Measurements from ENCODE around the gene TMEM51.

TMEM51 gene

DNA sequence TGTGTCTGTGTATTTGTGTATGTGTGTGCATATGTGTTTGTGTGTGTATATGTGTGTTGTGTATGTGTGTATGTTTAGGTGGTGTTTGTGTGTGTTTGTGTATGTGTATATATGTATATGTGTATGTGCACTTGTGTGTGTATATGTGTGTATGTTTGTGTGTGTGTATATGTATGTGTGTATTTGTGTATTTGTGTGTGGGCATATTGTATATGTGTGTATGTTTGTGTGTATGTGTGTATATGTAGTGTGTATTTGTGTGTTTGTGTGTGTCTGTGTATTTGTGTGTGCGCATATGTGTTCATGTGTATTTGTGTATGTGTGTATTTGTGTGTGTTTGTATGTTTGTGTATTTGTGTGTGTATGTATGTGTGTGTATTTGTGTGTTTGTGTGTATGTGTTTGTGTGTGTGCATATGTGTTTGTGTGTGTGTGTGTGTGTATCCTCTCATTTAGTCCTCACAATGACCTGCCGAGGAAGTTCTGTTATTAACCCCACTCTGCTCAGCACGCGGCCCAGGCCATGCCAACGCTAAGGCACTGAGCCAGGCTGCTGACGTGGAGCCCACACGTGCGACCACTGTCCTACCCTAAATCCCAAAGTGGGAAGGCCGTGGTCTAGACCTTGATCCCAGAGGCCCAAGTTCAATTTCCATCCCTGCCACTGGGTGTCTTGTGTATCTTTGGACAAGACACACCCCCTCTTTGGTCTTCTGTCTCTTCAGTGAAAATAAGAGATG lies 43.2 kb upstream of the TMEM51 start:
- no peak for DNase-seq (ENCODE audit: low read depth)
- TF ChIP-seq, protein P1, sequence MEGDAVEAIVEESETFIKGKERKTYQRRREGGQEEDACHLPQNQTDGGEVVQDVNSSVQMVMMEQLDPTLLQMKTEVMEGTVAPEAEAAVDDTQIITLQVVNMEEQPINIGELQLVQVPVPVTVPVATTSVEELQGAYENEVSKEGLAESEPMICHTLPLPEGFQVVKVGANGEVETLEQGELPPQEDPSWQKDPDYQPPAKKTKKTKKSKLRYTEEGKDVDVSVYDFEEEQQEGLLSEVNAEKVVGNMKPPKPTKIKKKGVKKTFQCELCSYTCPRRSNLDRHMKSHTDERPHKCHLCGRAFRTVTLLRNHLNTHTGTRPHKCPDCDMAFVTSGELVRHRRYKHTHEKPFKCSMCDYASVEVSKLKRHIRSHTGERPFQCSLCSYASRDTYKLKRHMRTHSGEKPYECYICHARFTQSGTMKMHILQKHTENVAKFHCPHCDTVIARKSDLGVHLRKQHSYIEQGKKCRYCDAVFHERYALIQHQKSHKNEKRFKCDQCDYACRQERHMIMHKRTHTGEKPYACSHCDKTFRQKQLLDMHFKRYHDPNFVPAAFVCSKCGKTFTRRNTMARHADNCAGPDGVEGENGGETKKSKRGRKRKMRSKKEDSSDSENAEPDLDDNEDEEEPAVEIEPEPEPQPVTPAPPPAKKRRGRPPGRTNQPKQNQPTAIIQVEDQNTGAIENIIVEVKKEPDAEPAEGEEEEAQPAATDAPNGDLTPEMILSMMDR (IDR thresholded peaks at IDR 0.05; ENCODE audit: insufficient read depth, low read depth, low read length, missing control alignments): no peak
- no peak overlapping the region for H3K4me3 ChIP-seq (ENCODE audit: low read depth, low read length)

DNA sequence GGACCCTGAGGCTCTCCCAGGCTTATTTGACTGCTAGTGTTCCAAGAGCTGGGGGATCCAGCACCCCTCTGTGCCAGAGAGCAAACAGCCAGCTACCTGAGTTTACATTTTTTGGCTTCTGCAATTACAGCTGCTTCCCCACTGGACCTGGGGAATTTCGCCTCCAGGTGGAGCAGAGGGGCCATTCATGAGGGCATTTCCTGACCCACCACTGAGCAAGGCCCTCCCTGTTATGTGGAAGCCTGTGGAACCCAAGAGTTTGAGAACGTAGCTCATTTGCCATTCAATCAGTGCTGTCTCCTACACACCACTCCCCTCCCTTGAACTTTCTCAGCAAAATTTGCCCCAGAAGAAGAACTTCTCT lies 42.7 kb upstream of the TMEM51 start:
- DNase-seq (ENCODE audit: low read depth): no peak
- TF ChIP-seq, protein P1 (IDR thresholded peaks at IDR 0.05; ENCODE audit: insufficient read depth, low read depth, low read length, missing control alignments): no peak
- no peak overlapping the region for H3K4me3 ChIP-seq (ENCODE audit: low read depth, low read length)

DNA sequence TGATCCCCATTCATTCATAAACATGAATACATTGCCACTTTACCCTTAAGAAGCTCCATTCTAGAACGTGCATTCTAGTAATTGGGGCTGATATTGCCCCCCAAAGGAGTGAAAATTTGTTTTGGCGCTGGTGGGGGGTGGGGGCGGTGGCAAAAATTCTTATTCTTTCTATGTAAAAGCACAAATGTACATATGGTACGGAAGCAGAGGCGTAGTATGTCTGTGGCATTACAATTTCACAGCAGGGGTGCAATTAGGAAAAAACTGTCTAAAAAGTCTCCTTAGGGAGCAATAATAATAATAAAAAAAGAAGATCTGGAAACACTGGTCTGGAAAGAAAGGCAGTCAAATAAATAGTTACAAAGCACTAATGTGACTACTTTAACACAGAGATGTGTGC lies 40.4 kb upstream of the TMEM51 start:
- TF ChIP-seq, protein P1 (IDR thresholded peaks at IDR 0.05; ENCODE audit: insufficient read depth, low read depth, low read length, missing control alignments): no peak
- H3K4me3 ChIP-seq (ENCODE audit: low read depth, low read length): no peak overlapping the region
- no peak for DNase-seq (ENCODE audit: low read depth)

DNA sequence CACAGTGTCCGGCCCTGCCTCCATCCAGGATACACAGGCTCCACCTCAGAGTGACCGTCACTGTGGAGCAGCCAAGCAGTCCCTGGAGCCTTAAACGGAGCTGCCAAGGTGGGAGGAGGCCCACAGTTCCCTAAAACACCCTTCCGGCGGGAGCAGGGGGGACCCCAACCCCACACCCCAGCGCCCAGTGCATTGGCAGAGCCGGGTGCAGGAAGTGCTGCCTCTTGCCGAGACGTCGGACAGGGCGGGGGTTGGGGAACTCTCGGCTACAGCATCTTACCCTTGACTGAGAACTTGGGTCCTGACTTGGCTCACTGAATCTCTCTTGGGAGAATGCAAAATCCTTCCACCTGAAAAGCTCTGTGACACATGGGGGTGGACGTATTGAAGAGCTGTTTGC lies 38.7 kb upstream of the TMEM51 start:
- TF ChIP-seq, protein P1 (IDR thresholded peaks at IDR 0.05; ENCODE audit: insufficient read depth, low read depth, low read length, missing control alignments): no peak
- DNase-seq (ENCODE audit: low read depth): no peak
- no peak overlapping the region for H3K4me3 ChIP-seq (ENCODE audit: low read depth, low read length)

DNA sequence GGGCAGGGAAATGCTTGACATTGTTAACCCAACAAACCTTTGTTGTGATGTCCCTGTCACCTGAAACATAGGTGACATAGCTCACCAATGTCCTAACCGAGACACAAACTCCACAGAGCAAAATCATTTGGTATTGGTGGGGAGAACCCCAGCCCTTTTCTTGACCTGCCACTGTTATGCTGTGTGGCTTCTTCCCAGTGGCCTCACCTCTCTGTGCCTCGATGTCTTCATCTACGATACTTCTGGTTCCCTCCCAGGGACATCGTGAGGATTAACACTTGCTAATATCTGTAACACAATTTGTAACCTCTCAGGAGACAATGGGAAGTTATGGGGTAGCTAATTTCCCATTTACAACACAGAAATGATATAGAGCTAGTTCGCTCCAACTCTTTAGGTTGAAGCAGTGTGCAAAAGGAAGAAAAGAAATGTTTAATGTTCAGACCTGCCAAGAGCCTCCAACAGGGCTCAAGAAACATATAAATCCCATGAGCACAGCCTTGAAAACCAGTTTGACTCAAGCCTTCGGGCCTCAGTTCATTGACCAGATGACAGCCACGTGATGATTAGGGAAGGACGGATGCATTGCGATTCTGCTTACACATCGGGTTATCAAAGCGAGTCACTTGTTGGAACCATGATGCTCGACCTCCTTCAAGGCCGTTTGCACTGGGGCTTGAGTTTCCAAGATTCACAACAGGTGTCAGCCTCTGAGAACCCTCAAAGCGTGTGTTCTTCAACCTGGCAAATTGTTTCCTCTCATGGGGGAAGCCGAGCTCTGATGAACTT lies 37.8 kb upstream of the TMEM51 start:
- TF ChIP-seq, protein P1 (IDR thresholded peaks at IDR 0.05; ENCODE audit: insufficient read depth, low read depth, low read length, missing control alignments): no peak
- no peak overlapping the region for H3K4me3 ChIP-seq (ENCODE audit: low read depth, low read length)
- no peak for DNase-seq (ENCODE audit: low read depth)

DNA sequence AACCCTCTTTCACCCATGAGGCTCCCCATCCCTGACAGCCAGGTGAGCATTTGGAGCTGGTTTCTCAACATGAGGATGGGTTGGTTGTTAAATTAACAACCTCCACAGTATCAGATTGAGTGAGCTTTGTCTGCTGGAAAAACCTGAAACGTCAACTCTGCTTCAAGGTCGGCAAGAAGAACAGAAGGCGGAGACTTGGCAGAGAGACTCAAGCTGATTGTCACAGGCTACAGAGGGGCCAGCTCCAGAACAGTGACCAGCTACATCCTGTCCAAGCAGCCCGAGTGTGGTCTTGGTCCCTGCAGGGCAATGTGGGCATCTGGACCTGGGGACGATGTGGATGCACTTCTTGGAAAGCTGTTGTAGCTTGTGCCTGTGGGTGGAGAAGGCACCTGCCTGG lies 36.6 kb upstream of the TMEM51 start:
- DNase-seq (ENCODE audit: low read depth): no peak
- no peak overlapping the region for H3K4me3 ChIP-seq (ENCODE audit: low read depth, low read length)
- TF ChIP-seq, protein P1 (IDR thresholded peaks at IDR 0.05; ENCODE audit: insufficient read depth, low read depth, low read length, missing control alignments): no peak

Measured in GM12865 (cell line).